GM19328 (cell line): ENCODE data around the gene SKIC8.

ENCODE experiments used
- ATAC-seq: cut with Tn5 transposase; IDR thresholded peaks from one replicate; pipeline ENCODE4 v1.9.1; 2021; ENCODE audit warnings: mild to moderate bottlenecking, moderate library complexity; ENCODE audit not compliant: unreplicated experiment

Gene SKIC8

DNA sequence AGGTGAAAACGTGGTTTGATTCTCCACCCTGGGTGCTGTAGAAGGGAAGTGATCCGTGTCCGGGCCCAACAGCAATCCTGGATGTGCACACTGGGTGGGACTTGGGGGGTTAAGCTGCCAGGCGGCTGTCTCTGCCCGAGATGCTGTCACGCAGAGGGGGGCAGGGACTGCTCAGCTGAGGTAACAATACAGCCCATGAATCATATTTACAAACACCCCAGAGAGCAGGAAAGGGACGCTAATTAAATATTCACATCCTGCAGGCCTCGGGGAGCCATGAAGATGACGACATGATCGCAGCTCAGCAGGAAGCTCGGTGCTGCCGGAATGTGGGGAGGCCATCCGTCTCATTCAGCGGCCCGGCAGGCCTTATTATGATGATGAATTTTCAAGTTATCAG is 22.8 kb upstream of the SKIC8 start:
- no peak for ATAC-seq

DNA sequence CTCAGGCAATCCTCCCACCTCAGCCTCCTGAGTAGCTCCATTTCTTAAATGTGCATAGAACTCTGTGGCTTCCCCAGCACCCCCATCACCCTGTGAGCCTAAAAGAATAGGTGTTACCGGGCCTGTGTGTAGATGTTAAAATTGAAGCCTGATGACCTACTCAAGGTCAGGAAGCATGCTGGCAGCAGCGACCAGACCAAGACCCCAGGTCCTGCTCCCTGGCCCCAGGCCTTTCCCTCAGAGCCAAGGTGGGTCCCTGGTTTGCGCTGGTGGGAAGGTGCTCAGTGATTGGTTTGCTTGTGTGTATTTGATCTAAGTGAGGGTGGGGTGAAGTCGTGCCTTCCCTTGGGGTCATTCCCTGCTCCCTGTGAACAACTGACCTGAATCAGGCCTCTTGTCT is 22.4 kb upstream of the SKIC8 start:
- ATAC-seq = no peak

DNA sequence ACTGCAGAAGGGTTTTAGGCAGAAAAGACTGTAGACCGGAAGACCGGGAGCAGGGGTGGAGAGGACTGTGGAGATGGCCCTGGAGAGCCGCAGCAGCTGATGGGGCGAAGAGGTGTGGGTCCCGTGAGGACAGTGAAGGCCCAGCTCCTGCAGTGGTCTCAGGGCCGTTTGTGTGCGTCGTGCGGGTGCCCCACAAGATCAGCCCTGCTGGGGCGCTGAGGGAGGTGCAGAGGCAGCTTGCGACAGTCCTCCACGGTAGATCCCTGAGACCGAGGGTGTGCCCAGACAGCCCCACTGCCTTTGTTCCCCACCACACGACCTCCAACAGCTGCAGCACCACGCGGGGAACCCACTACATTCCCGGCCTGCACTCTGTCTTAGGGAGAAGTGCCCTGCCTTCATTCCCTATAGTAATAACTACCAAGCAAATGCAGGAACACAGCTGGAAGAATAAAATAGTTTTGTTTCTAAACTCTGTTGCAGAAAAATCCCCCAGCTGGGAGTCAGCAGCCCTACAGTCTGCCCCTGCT is 21.7 kb upstream of the SKIC8 start:
- no peak for ATAC-seq

DNA sequence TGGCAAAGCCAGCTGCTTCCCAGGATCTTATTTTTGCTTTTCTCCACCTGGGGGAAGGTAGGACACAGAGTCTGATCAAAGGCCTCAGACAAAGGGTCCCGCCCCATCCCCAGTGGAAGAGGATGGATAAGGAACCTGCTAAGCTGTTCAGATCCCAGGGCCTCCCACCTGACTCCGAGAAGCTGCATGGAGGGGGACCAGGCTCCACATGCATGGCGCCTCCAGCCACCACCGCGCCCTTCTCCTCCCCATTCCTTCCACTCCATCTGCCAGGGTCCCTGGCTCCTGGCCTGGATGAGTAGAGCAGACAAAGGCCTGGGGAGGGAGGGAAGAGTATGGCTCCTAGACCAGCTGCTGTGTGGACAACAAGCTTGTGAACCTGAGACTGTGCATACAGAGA is 20.8 kb upstream of the SKIC8 start:
- ATAC-seq = no peak

DNA sequence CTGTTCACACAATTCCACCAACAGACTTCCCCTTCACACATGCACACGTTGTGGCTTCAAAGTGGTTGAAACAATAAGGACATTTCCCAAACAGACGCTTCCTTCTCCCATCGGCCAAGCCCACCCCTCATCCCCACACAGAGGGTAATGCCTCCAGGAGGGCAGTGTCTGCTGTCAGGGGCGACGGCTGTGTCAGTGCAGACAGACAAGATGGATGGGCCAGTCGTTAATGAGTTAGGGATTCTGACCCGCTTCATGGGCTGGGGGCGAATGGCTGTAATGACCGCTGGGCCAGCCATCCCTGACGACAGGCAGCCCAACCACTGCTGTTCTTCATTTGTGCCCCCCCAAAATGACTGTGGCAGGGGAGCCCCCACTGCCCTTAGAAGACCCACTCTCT is 20.2 kb upstream of the SKIC8 start:
- ATAC-seq = no peak

DNA sequence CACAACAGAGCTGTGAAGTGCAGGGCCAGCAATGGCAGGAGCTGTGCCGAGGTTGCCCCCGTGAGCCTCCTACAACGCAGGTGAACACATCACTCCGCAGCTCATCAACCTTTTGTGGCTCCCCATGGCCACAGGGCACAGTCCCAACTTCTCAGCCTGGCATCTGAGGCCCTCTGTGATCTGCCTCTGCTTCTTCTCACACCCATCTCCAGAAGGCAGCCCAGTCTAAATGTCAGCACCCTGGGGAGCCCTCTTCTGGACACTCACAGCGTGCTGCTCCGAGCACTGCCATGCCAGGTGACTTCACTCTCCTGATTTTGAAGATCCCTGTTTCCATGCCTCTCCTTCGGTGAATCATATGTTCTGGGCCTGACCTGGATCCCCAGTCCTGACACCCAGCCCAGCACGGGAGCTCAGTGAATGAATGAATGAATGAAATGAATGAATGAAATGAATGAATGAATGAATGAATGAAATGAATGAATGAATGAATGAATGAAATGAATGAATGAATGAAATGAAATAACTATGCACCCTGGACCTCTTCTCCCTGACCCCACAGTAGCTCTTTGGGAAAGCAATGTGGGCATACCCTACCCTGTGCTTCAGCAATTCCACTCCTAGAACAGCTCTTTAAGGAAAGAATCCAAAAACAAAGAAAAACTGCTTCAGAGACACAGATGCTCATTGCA is 17.9 kb upstream of the SKIC8 start:
- ATAC-seq = no peak

DNA sequence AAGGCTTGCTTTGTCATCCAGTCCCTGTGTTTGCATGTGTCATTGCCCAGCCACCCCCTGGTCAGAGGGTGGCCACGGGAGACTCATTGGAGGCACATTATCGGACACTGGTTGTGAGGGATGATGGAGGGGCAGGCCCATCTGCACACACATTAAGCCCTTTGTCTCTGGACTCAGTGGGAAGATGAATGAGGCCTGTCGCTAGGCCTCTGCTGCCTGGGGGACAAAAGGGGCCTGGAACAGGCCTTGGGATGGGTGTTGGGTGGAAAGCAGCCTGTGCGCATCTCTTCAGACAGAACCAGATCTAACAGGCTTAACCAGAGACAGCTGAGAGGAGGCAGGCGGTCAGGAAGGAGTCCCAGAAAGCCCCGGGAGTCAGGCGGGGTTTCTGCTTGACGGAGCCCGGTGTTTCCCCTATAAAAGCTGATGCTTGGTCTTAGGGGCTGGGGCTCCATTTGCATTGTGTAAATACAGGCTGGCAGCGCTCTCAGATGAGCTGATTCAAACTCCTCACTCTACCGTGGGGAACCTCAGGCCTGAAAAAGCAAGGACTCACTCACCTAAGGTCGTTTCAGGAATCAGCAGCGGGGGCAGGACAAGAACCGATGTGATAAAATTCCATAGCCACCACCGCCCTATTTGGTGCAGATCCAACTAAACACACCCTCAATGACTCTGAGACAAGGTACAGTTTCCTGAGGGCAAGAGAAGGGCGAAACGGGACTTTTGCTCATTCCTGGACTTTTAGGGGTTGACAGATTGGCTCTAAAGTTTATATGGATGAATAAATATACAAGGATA is 17.1 kb upstream of the SKIC8 start:
- no peak for ATAC-seq

DNA sequence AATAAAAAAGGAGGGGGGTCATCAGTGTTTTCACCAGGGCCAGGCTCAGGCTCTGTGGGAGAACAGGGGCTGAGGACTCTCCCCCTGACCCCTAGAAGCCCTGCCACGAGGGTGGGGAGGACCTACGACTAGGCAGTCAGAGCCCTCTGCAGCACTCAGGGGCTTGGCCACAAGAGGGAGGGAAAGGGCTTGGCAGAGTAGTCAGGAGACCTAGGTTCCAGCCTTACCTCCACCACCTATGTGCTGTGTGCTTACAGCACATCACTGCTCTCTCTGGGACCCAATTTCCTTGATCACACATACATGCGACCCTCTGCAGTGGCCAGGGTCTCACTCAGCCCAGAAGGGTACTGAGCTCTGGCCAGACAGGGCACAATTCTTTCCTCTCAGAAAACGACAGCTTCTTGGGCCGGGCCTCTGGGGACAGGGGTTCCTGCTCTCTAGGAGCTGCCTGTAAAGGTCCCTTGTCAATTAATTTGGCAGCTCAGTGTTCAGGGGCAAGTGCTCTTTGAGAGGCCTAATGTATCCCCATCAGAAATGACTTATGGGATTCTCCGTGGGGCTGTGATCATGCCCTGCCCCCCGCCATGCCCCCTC is 16.4 kb upstream of the SKIC8 start:
- no peak for ATAC-seq

DNA sequence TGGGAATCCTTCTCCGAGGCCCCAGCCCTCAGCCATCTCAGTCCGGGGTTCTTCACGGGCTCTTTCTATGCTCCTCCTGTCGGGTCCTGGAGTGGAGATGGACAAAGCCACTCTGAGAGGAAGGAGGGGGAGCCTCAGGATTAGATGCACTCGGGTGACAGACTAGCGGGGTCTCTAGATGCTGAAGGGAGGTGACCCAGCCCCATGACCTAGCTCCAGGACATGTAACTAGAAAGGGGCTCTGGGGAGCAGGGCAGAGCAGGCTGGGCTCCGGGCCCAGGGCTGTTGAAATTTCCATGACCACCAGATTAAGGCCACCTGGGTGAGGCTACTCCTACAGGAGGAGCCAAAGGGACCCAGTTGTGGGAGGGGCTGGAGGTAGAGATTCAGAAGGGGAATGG is 14.8 kb upstream of the SKIC8 start:
- no peak for ATAC-seq

DNA sequence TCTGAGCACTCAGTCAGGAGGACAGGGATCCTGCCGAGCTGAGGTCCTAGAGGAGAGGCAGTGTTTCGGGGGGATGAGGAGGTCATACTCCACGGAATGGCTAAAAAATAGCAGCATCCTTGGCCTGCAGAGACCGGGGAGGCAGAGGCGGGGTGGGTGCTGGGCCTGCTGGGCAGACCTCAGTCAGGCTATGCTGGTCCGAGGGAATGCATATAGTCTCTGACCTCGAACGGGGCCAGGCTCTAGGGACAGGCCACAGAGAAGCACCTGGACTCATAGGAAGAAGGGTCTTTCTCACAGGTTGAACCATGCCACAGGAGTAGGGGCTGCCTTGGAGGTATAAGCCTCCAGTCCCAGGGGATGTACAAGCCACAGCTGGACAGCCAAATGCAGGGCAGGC is 14.0 kb upstream of the SKIC8 start:
- no peak for ATAC-seq

DNA sequence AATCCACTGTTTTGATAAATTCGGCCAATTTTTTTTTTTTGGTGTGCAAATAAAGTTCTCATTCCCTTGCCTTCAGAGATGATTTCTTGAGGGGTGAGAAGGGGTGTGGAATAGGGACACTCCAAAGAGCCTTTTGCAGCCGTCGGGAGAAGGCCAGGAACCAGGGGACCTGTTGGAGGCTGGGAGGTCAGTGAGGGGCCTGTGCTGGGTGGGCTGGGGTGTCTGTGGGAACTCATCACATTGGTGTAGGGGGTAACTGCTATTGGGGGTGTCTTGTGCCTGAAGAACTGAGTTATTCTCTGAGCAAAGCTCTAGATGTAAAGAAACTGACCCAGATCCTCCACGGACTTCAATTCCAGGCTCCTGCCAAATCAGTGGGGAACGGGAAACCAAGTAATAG is 13.5 kb upstream of the SKIC8 start:
- ATAC-seq = no peak

DNA sequence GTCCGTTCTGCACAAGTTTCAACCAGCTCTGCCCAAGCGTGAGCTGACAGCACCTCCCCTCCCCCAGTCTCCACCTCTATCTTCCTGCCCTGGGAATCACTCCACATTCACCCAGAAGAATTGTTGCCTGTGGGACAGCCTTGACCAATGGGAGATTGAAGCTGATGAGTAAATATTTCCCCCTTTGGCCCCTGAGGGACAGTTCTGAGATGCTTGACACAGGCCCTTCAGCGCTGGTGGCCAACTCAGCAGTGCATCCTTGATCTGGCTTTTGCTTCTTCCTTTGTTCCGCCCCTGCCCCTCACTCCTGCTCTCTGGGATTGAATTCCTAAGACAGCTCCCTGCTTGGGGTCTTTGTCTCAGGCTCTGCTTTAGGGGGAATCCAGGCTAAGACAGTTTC is 13.1 kb upstream of the SKIC8 start:
- ATAC-seq = no peak

DNA sequence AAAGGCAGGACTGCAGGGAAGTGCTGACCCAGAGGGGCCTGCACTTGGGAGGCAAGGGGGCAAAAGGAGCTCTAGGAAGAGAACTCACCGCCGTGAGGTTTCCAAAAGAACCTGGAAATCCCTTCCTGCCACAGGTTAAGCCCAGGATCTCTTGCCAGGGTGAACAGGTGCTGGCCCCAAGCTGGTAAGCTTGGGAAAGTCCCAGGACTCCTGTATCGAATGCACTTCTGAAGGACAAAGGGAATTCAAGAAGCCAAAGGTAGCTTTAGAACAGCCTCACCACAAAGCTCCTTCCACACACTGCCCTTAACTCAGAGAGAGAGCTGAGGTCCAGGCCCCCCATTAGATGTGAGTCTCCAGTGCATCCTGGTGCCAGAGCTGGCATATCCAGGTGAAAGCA is 11.9 kb upstream of the SKIC8 start:
- no peak for ATAC-seq

DNA sequence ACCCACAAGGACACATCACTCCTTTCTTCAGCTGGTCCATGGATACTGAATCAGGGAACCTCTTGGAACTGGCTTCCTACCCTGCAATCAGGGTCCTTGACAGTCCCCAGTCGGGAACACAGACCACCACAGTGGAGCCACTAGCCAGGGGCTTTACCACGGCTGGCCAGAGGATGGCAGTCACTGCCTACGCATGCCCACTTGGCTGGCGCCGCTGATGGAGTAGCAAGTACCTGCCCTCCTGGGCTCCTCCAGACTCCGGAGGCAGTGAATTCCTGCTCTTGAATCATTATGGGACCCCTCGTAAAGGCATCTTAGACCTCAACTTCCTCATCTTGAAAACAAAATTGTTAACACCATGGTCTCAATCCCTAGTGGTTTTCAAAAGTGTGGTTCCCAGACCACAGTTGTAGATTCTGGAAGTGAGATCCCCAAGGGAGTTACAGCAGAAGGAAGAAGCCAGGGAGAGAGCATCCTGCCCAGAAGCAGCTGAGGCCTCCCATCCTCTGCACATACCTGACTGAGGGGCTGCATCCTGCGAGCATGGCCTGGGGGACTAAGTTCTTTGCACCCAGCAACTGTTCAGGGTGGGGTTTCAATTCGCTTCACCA is 9.1 kb upstream of the SKIC8 start:
- ATAC-seq = no peak

DNA sequence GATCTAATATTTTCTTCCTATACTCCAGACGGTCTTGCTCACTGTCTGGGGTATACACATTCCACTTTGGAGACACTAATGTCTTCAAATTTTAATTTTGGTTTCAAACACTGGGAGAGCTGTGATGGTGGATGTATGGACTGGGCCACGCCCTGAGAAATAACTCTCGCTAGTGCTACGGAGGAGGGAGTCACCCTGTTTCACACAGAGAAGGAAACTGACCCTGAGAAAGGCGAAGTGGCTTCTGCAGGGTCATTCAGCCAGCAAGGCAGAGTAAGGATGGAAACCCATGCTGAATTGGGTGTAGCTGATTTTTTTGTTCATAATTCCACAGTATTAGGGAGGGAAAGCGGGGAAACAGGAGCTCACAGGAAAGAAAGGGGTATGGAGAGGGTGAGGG is 8.6 kb upstream of the SKIC8 start:
- no peak for ATAC-seq

DNA sequence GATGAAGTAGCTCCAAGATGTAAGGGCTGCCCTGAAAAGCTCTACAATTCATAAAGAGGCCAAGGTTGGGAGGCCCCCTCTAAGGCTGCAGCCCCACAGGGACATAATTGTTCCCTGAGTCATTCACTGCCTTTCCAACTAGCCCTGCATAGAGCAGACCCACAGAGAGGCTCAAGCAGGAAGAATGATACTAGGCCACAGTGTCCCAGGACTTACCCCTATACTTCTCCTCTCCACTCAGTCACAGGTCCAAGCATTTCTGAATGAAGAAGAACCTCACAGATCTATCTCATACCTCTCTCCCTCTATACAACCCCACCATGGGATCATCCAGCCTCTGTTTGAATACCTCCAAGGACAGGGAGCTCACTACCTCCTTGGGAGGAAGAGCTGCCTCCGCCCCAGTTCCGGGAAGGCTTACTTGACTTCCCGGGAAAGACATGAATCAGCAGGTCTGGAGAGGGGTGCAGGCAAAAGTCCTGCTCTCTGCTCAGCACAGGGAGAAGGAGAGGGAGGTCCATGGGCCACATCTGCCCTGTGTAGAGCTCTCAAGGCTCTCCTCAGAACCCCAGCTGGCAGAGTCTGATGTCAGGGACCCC is 6.9 kb upstream of the SKIC8 start:
- ATAC-seq = no peak

DNA sequence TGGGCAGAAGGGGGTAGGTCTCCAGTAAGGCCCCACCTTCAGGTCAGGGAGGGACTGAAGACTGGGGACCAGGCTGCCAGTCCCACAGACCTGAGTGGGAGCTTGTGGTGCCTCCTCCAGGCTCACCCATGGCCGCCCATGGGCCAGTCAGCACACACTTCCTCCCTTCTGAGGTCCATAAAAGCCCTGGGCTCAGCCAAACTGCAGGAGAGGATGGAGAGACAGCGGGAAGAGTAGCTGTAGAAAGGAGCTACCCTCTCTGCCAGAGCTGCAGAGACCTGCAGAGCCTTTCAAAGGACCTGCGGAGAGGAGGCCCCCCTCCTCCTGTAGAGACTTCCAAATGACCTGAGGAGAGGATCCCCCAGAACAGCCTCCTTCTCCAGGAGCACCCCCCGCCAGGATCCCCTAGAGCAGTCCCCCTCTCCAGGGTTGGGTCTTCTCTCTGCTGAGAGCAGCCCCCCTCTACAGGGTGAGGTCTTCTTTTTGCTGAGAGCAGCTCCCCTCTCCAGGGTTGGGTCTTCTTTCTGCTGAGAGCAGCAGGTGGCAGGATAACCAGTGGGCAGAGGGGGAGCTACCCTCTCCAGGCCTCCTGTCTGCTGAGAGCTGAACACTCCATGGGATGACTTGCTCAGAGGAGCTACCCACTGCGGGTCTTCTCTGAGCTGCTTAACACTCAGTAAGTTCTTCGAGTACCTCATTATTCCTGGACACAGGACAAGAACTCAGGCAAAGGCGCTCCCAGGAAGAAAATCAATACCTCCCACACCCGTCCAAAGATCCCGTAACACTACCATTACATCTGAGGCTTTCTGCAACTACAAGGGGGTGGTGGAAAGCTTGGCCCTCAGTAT is 5.0 kb upstream of the SKIC8 start:
- ATAC-seq = no peak

DNA sequence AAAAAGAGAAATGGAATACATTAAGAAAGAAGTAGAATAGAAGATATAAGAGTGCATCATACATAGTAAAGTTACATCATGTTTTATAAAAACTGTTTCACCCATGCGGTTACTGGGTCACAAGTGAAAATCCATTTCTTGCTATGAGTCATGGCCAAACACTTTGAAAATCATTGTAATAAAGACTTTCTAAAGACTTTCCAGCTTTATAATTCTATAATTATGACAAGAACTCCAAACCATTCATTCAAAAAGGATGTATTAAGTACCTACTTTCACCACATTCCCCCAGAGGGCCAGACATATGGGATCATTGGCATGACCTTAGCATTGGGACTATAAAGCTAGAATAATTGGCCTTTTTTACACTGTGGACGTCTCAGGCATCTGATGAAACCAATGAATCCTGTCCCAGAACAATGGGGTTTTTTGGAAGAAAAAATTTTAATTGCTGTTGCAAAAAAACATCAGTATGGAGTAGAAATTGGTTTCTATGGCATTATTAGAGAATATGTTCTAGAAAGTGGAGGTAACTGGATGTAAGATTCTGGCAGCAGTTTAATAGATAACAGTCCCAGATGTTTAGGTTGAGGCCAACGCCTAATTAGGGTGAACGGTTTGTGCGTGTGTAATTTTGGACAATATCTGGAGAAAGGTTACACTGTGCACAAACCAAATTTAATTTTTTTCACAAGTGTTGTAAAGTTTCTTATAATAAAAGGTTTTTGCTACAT is 3.3 kb upstream of the SKIC8 start:
- ATAC-seq = no peak

DNA sequence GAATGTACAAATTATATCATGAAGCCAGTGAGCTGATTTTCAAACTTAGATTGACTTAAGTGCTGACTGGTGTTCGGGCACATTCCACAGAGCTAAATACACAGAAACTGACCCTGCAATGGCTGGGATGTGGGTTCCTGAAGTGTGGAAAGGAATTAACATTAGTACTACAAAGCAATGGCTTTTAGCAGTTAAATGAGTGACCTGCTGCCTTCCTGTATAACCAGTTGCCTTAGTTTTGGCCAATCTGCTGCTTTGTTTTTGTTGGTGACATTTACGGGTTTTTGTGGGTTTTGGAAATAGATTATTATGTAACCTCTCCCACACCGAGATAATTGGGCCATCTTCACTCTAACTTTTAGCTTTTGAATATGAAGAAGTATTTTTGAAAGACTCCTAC is 2.4 kb upstream of the SKIC8 start:
- no peak for ATAC-seq

DNA sequence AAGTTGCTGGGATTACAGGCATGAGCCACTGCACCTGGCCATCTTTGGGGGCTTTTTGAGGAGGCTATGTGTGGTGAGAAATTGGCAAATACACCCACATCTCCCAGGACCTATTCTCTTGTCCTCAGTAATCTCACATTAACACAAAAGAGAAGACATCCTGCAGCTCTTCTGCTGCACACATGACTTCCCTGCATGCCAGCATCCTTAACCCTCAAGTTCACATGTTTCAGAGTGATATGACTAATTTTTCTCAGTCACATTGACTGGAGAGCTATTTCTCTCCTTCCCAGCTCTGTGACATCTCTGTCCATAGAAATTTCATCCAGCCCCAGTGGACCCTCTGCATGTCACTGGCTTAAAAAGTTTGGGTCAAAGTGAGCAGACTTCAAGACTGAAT is 1.9 kb upstream of the SKIC8 start:
- ATAC-seq = no peak
